HFFc6 (cell line): ENCODE measurements around the gene DICER1. TPM values are rescaled to one million over a fixed set of nuclear protein-coding genes. Genes with fewer than 3 reads are reported as not detected.

ENCODE experiments used
- DNase-seq: peaks from one replicate; pipeline ENCODE4 v3.0.0-alpha.2; 2018
- H3K27ac Mint-ChIP-seq: 2 replicates; pipeline ENCODE4 v1.8.0; 2020; ENCODE audit warnings: mild to moderate bottlenecking, mixed read lengths
- H3K27me3 Mint-ChIP-seq: 2 replicates; pipeline ENCODE4 v1.8.0; 2021; ENCODE audit warnings: mild to moderate bottlenecking, moderate library complexity, mixed read lengths; ENCODE audit not compliant: insufficient read depth
- H3K36me3 Mint-ChIP-seq: 2 replicates; pipeline ENCODE4 v1.8.0; 2021; ENCODE audit warnings: low read depth, mixed read lengths
- H3K4me1 Mint-ChIP-seq: 2 replicates; pipeline ENCODE4 v1.8.0; 2020; ENCODE audit warnings: low read depth, mixed read lengths
- H3K4me3 Mint-ChIP-seq: 2 replicates; pipeline ENCODE4 v1.8.0; 2020; ENCODE audit warnings: mild to moderate bottlenecking, moderate library complexity, mixed read lengths
- H3K9me3 Mint-ChIP-seq: 2 replicates; pipeline ENCODE4 v1.8.0; 2020; ENCODE audit warnings: mild to moderate bottlenecking, mixed read lengths
- CTCF ChIP-seq: fragments of 200-600 bp; sonication (generic); IDR thresholded peaks from 2 replicates; pipeline ENCODE4 v1.5.0; 2021; ENCODE audit warnings: antibody characterized with exemption, mild to moderate bottlenecking
- total RNA-seq, 6 experiments: library from RNA; stranded (reverse); fragmentation: NEBNext Ultra II Directional; extraction: Animal tissue kit (Norgen Biotek cat#: 25700); gene quantifications; 2 replicates in 1 of 6; 3 replicates in 5 of 6; pipeline ENCODE4 v1.2.3, GENCODE V29; 2021

Gene DICER1
- total RNA-seq, 6 experiments from 2014 or later, result 34.0 to 40.0 (median 37.6) TPM

- no peak for TF ChIP-seq CTCF
- H3K9me3 Mint-ChIP-seq, result no peaks in the 10 kb centered on the region
- DNase-seq, result no peak
- H3K27me3 Mint-ChIP-seq, result no peaks in the 10 kb centered on the region
- no peak overlapping the region for H3K4me3 Mint-ChIP-seq
- no peak overlapping the region for H3K27ac Mint-ChIP-seq
- peaks cover 25% of the 10 kb centered on the region for H3K36me3 Mint-ChIP-seq
- peaks cover 40% of the 10 kb centered on the region for H3K4me1 Mint-ChIP-seq
Measured at GRCh38 chr14:95146079-95146771, 11.1 kb downstream of the DICER1 start.

- peaks cover 25% of the 10 kb centered on the region for H3K36me3 Mint-ChIP-seq
- no peak overlapping the region for H3K27ac Mint-ChIP-seq
- H3K4me3 Mint-ChIP-seq, result no peak overlapping the region
- H3K4me1 Mint-ChIP-seq, result peaks cover 38% of the 10 kb centered on the region
- no peak for TF ChIP-seq CTCF
- H3K27me3 Mint-ChIP-seq, result no peaks in the 10 kb centered on the region
- DNase-seq, result no peak
- H3K9me3 Mint-ChIP-seq, result no peaks in the 10 kb centered on the region
Measured at GRCh38 chr14:95144849-95145248, 12.5 kb downstream of the DICER1 start.

- H3K27ac Mint-ChIP-seq, result no peak overlapping the region
- no peaks in the 10 kb centered on the region for H3K9me3 Mint-ChIP-seq
- no peak overlapping the region for H3K4me3 Mint-ChIP-seq
- no peak for DNase-seq
- H3K27me3 Mint-ChIP-seq, result no peaks in the 10 kb centered on the region
- H3K4me1 Mint-ChIP-seq, result peaks cover 38% of the 10 kb centered on the region
- H3K36me3 Mint-ChIP-seq, result peaks cover 25% of the 10 kb centered on the region
- no peak for TF ChIP-seq CTCF
Measured at GRCh38 chr14:95143808-95144620, 13.3 kb downstream of the DICER1 start.

- no peak for TF ChIP-seq CTCF
- no peak for DNase-seq
- H3K27ac Mint-ChIP-seq, result no peak overlapping the region
- no peak overlapping the region for H3K4me3 Mint-ChIP-seq
- H3K27me3 Mint-ChIP-seq, result no peaks in the 10 kb centered on the region
- H3K36me3 Mint-ChIP-seq, result peaks cover 19% of the 10 kb centered on the region
- no peaks in the 10 kb centered on the region for H3K9me3 Mint-ChIP-seq
- peaks cover 37% of the 10 kb centered on the region for H3K4me1 Mint-ChIP-seq
Measured at GRCh38 chr14:95142208-95142607, 15.1 kb downstream of the DICER1 start.

- Mint-ChIP-seq H3K4me3 (no peak overlapping the region), H3K27ac (peak overlapping the region; percentile 43; the same call in 1 of the 2 replicates), H3K27me3 (peaks cover 2% of the 10 kb centered on the region; the same call in 1 of the 2 replicates), H3K4me1 (peaks cover 41% of the 10 kb centered on the region), H3K9me3 (no peaks in the 10 kb centered on the region), H3K36me3 (peaks cover 17% of the 10 kb centered on the region)
- DNase-seq, result no peak
- TF ChIP-seq CTCF, result no peak
Measured at GRCh38 chr14:95141684-95142083, 15.6 kb downstream of the DICER1 start.
